ENCODE results near the gene MAST4.

Gene MAST4

GRCh38 chr5:66969963-66970362, 373.8 kb downstream of the MAST4 start:
- DNase-seq: no peak

- no peak for DNase-seq
Measured at GRCh38 chr5:66972004-66972403, 375.8 kb downstream of the MAST4 start.

- DNase-seq: no peak
Measured at GRCh38 chr5:66974256-66974655, 378.1 kb downstream of the MAST4 start.

- DNase-seq: no peak
Measured at GRCh38 chr5:66976108-66976507, 379.9 kb downstream of the MAST4 start.

GRCh38 chr5:66979738-66980137, 383.5 kb downstream of the MAST4 start:
- DNase-seq: no peak

- DNase-seq: no peak
Measured at GRCh38 chr5:66981266-66982055, 385.3 kb downstream of the MAST4 start.

- no peak for DNase-seq
Measured at GRCh38 chr5:66982056-66982387, 385.8 kb downstream of the MAST4 start.

GRCh38 chr5:66982470-66982869, 386.3 kb downstream of the MAST4 start:
- DNase-seq: no peak

GRCh38 chr5:66985417-66985816, 389.2 kb downstream of the MAST4 start:
- DNase-seq: no peak

- no peak for DNase-seq
Measured at GRCh38 chr5:66986009-66986408, 389.8 kb downstream of the MAST4 start.

- DNase-seq: no peak
Measured at GRCh38 chr5:66986534-66986933, 390.3 kb downstream of the MAST4 start.

- DNase-seq: no peak
Measured at GRCh38 chr5:66987126-66987525, 390.9 kb downstream of the MAST4 start.

- DNase-seq: no peak
Measured at GRCh38 chr5:66987540-66987939, 391.3 kb downstream of the MAST4 start.

- DNase-seq: no peak
Measured at GRCh38 chr5:66987949-66988838, 392.0 kb downstream of the MAST4 start.

- no peak for DNase-seq
Measured at GRCh38 chr5:66989286-66989685, 393.1 kb downstream of the MAST4 start.

- DNase-seq: no peak
Measured at GRCh38 chr5:66989781-66990180, 393.6 kb downstream of the MAST4 start.

GRCh38 chr5:66991746-66992145, 395.6 kb downstream of the MAST4 start:
- DNase-seq: no peak

- DNase-seq: no peak
Measured at GRCh38 chr5:66992547-66992946, 396.4 kb downstream of the MAST4 start.

- no peak for DNase-seq
Measured at GRCh38 chr5:66993448-66993847, 397.3 kb downstream of the MAST4 start.

GRCh38 chr5:66993882-66994281, 397.7 kb downstream of the MAST4 start:
- no peak for DNase-seq

- no peak for DNase-seq
Measured at GRCh38 chr5:66994790-66995189, 398.6 kb downstream of the MAST4 start.

GRCh38 chr5:67000794-67001475, 404.7 kb downstream of the MAST4 start:
- DNase-seq: no peak

- no peak for DNase-seq
Measured at GRCh38 chr5:67002832-67003684, 406.9 kb downstream of the MAST4 start.

Measured in stimulated activated CD4-positive, alpha-beta T cell treated with anti-CD3 and anti-CD28 coated beads, Interleukin-12 subunit alpha, Interleukin-12 subunit beta, amount 100 ng/mL, for 4 hours (primary cell).